ENCODE data around the gene ZHX3.

- TF ChIP-seq POLR2A (IDR thresholded peaks at IDR 0.05) (no peak), CTCF (IDR thresholded peaks at IDR 0.05) (no peak), EP300 (IDR thresholded peaks at IDR 0.05) (no peak)
Observed at GRCh38 chr20:41273445-41273844, 44.1 kb downstream of the ZHX3 start.

Measured in stomach (tissue), 4 donors.